Activated CD4-positive, alpha-beta T cell treated with anti-CD3 and anti-CD28 coated beads, Interleukin-2, amount 10 ng/mL, durations not matched to agents 7 days and 5 days (primary cell): ENCODE data around the gene HSPB7. TPM values are rescaled to one million over a fixed set of nuclear protein-coding genes. Genes with fewer than 3 reads are reported as not detected.
"Not testable (repeated sequence)": the region's sequence is repeated elsewhere in the genome, so short reads cannot be mapped to it uniquely, and the experiment has no call there.

Experiments used
- CTCF ChIA-PET: fragments of 350-600 bp; sonication (Branson Sonifier 250); formaldehyde crosslinking; loops from one replicate; lab custom pipeline; 2021; ENCODE audit warnings: antibody characterized with exemption; lab: Charles Lee
- POLR2A ChIA-PET: fragments of 350-600 bp; sonication (Branson Sonifier 250); formaldehyde crosslinking; loops from one replicate; lab custom pipeline; 2021; ENCODE audit warnings: antibody characterized with exemption; lab: Charles Lee
- DNase-seq: peaks from one replicate; pipeline ENCODE4 v3.0.0-alpha.2; 2020
- H3K27ac Mint-ChIP-seq: one replicate; pipeline ENCODE4 v1.8.0; 2021; ENCODE audit warnings: mild to moderate bottlenecking, moderate library complexity, mixed read lengths
- H3K27me3 Mint-ChIP-seq: one replicate; pipeline ENCODE4 v1.8.0; 2021; ENCODE audit warnings: mixed read lengths
- H3K36me3 Mint-ChIP-seq: one replicate; pipeline ENCODE4 v1.8.0; 2021; ENCODE audit warnings: low read depth, mixed read lengths
- H3K4me1 Mint-ChIP-seq: one replicate; pipeline ENCODE4 v1.8.0; 2021; ENCODE audit warnings: mixed read lengths
- H3K4me3 Mint-ChIP-seq: one replicate; pipeline ENCODE4 v1.8.0; 2021; ENCODE audit warnings: mild to moderate bottlenecking, moderate library complexity, mixed read lengths
- H3K9me3 Mint-ChIP-seq: one replicate; pipeline ENCODE4 v1.8.0; 2021; ENCODE audit warnings: mixed read lengths
- total RNA-seq, 2 experiments: library from RNA; stranded (reverse); gene quantifications; one replicate each; pipeline ENCODE4 v1.2.3, GENCODE V29; 2021

The HSPB7 gene
- total RNA-seq, 2 experiments from 2014 or later, result not detected

GRCh38 chr1:16007671-16008341, 10.0 kb downstream of the HSPB7 start:
- H3K4me3 Mint-ChIP-seq, result no peak overlapping the region
- H3K36me3 Mint-ChIP-seq, result no peaks in the 10 kb centered on the region
- no peak overlapping the region for H3K27ac Mint-ChIP-seq
- H3K9me3 Mint-ChIP-seq, result no peaks in the 10 kb centered on the region
- ChIA-PET POLR2A (no interaction called here), CTCF (interaction anchor here (0.6 to 1.3 kb wide), 9 partner anchors 10 to 195 kb away, joined by 3 to 4 read pairs (median 3); partner anchors contain the start of genes SPEN and ZBTB17)
- DNase-seq, result no peak
- peaks cover 4% of the 10 kb centered on the region for H3K4me1 Mint-ChIP-seq
- H3K27me3 Mint-ChIP-seq, result no peaks in the 10 kb centered on the region

- H3K36me3 Mint-ChIP-seq, result no peaks in the 10 kb centered on the region
- CTCF ChIA-PET, result interaction anchor here (0.9 to 1.4 kb wide), 5 partner anchors 10 to 191 kb away, joined by 3 to 4 read pairs (median 3); partner anchors contain the start of genes SPEN and ZBTB17
- H3K27ac Mint-ChIP-seq, result no peak overlapping the region
- no peaks in the 10 kb centered on the region for H3K9me3 Mint-ChIP-seq
- DNase-seq, result no peak
- H3K27me3 Mint-ChIP-seq, result no peaks in the 10 kb centered on the region
- POLR2A ChIA-PET, result no interaction called here
- H3K4me3 Mint-ChIP-seq, result no peak overlapping the region
- H3K4me1 Mint-ChIP-seq, result no peaks in the 10 kb centered on the region
Observed at GRCh38 chr1:16006552-16007485, 11.0 kb downstream of the HSPB7 start.

DNA sequence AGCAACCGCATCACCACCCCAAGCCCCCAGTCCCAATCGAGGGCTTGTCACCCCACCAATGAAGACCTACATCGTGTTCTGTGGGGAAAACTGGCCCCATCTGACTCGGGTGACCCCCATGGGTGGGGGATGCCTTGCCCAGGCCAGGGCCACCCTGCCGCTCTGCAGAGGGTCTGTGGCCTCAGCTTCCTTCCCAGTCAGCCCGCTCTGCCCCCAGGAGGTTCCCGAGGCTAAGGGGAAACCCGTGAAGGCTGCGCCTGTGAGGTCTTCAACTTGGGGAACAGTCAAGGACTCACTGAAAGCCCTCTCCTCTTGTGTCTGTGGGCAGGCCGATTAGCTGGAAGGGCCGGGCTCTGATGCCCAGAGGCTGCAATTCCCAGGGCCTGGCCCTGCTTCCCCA, 11.8 kb downstream of the HSPB7 start:
- no peak for DNase-seq
- Mint-ChIP-seq H3K27me3 (no peaks in the 10 kb centered on the region), H3K27ac (no peak overlapping the region), H3K4me1 (no peaks in the 10 kb centered on the region), H3K4me3 (no peak overlapping the region), H3K36me3 (no peaks in the 10 kb centered on the region), H3K9me3 (no peaks in the 10 kb centered on the region)
- POLR2A ChIA-PET, result no interaction called here
- CTCF ChIA-PET, result interaction anchor here (0.6 to 1.4 kb wide), 3 partner anchors 9 to 190 kb away, joined by 3 to 4 read pairs (median 3); no protein-coding TSS in a partner anchor

DNA sequence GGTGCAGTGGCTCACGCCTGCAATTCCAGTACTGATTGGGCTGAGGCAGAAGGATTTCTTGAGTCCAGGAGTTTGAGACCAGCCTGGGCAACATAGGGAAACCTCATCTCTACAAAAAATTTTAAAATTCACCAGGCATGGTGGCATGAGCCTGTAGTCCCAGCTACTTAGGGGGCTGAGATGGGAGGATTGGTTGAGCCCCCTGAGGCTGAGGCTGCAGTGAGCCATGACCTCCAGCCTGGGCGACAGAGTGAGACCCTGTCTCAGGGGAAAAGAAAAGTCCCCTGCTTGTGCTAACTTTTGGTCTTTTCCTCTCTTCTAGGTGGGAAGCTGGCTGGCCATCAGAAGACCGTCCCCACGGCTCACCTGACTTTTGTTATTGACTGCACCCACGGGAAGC, 12.2 kb downstream of the HSPB7 start:
- H3K4me3 Mint-ChIP-seq, result no peak overlapping the region
- no peaks in the 10 kb centered on the region for H3K4me1 Mint-ChIP-seq
- ChIA-PET POLR2A (no interaction called here), CTCF (interaction anchor here (0.6 to 1.4 kb wide), 3 partner anchors 9 to 190 kb away, joined by 3 to 4 read pairs (median 3); no protein-coding TSS in a partner anchor)
- no peaks in the 10 kb centered on the region for H3K27me3 Mint-ChIP-seq
- H3K36me3 Mint-ChIP-seq, result no peaks in the 10 kb centered on the region
- no peak for DNase-seq
- H3K9me3 Mint-ChIP-seq, result no peaks in the 10 kb centered on the region
- no peak overlapping the region for H3K27ac Mint-ChIP-seq

DNA sequence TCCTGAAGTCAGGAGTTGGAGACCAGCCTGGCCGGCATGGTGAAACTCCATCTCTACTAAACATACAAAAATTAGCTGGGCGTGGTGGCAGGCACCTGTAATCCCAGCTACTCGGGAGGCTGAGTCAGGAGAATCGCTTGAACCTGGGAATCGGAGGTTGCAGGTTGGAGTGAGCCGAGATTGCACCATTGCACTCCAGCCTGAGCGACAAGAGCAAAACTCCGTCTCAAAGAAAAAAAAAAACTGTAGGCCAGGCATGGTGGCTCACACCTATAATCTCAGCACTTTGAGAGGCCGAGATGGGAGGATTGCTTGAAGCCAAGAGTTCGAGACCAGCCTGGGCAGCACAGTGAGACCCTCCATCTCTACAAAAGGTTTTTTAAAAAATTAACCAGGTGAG, 16.6 kb downstream of the HSPB7 start:
- H3K4me3 Mint-ChIP-seq, POLR2A ChIA-PET, H3K9me3 Mint-ChIP-seq, H3K27ac Mint-ChIP-seq, DNase-seq, CTCF ChIA-PET, H3K4me1 Mint-ChIP-seq, H3K36me3 Mint-ChIP-seq, H3K27me3 Mint-ChIP-seq: not testable (repeated sequence)

DNA sequence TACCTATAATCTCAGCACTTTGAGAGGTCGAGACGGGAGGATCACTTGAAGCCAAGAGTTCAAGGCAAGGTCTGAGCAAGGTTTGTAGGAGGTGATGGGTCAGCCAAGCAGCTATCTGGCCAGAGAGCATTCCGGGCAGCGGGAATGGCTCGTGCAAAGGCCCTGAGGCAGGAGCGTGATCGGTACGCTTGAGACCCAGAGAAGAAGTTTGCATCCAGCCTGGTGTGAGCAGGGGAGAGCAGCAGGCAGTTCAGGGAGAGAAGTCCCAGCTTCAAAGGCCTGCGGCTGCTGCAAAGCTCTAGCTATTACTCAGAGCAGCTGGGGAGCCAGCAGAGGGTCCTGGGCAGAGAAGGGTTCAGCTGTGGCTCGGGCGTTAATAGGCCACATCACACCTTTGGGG, 18.9 kb downstream of the HSPB7 start:
- Mint-ChIP-seq H3K9me3 (no peaks in the 10 kb centered on the region), H3K27me3 (no peaks in the 10 kb centered on the region), H3K36me3 (no peaks in the 10 kb centered on the region), H3K27ac (no peak overlapping the region), H3K4me3 (no peak overlapping the region), H3K4me1 (no peaks in the 10 kb centered on the region)
- CTCF ChIA-PET, result interaction anchor here (1.3 kb wide), 1 partner anchor 9 kb away, joined by 3 read pairs; no protein-coding TSS in a partner anchor
- DNase-seq, result no peak
- POLR2A ChIA-PET, result no interaction called here

DNA sequence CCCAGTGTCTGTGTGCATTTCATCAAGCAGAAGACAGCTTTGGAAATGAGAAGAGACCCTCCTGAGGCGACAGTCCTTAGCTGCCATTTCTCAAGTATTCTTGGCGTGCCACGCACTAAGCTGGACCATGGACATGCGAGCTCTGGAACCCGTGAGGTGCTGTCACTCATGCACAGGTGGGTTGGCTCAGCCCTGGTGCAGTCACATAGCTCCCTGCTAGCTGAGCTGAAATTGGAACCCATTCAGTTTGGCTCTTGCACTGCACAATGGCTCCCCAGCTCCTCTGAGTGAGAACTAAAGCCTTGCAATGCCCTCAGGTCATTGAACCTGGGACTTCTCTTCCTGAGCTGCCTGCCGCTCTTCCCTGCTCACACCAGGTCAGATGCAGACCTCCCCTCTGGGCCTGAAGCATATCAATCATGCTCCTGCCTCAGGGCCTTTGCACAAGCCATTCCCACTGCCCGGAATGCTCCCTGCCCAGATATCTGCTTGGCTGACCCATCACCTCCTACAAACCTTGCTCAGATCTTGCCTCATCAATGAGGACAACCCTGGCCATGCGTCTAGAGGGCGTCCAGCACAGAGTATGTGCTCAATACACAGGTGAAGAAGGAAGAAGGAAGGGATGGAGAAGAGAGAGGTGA, 20.1 kb downstream of the HSPB7 start:
- no peaks in the 10 kb centered on the region for H3K4me1 Mint-ChIP-seq

GRCh38 chr1:15997076-15997585, 20.7 kb downstream of the HSPB7 start:
- Mint-ChIP-seq H3K27me3 (no peaks in the 10 kb centered on the region), H3K4me3 (no peak overlapping the region), H3K9me3 (no peaks in the 10 kb centered on the region), H3K4me1 (no peaks in the 10 kb centered on the region), H3K36me3 (no peaks in the 10 kb centered on the region), H3K27ac (no peak overlapping the region)
- ChIA-PET POLR2A (no interaction called here), CTCF (interaction anchor here (0.7 to 1.3 kb wide), 5 partner anchors 9 to 202 kb away, joined by 3 to 4 read pairs (median 3); no protein-coding TSS in a partner anchor)
- no peak for DNase-seq

More for the DNA sequence above, 20.1 kb downstream of the HSPB7 start:
- H3K36me3 Mint-ChIP-seq, result no peaks in the 10 kb centered on the region
- H3K9me3 Mint-ChIP-seq, result no peaks in the 10 kb centered on the region
- POLR2A ChIA-PET, result no interaction called here
- H3K4me3 Mint-ChIP-seq, result no peak overlapping the region
- no peaks in the 10 kb centered on the region for H3K27me3 Mint-ChIP-seq
- H3K27ac Mint-ChIP-seq, result no peak overlapping the region
- DNase-seq, result no peak
- CTCF ChIA-PET, result interaction anchor here (0.7 to 1.3 kb wide), 6 partner anchors 8 to 202 kb away, joined by 3 to 4 read pairs (median 3); no protein-coding TSS in a partner anchor

DNA sequence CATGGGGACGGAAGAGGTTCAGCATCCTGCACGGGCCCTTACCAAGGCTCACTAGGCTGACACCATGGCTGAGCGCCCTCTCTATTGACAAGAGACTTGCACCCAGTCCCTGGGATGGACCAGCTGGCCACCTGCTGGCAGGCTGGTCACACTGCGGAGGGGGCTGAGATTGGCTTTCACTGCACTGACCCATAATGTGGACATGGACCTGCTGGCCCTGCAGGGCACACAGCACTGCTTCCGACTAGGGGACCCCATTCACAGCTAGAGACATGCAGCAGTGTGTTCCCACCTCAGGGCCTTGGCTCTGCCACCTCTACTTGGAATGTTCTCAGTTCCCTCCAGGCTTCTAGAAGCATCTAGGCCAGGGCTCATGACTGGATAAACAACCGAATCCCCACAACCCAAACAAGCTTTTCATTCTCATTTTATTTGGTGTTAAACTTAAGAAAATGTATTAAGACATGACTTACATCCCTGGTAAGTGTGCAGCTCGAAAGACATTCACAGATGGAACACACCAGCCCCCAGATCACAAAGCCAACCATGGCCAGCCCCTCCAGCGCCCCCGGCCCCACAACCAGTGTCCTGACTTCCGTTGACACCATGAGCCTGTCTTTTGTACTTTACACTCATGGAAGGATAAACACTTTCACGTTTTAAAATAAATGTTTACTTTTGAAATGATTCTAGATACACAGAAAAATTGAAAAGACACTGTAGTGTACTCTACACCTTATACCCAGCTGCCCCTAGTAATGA, 23.1 kb downstream of the HSPB7 start:
- Mint-ChIP-seq H3K9me3 (no peaks in the 10 kb centered on the region), H3K27ac (no peak overlapping the region), H3K4me3 (no peak overlapping the region), H3K27me3 (no peaks in the 10 kb centered on the region), H3K36me3 (no peaks in the 10 kb centered on the region), H3K4me1 (no peaks in the 10 kb centered on the region)
- peak; percentile 37 for DNase-seq
- ChIA-PET POLR2A (no interaction called here), CTCF (interaction anchor here (0.6 to 1.5 kb wide), 10 partner anchors 13 to 309 kb away, joined by 3 to 4 read pairs (median 3); partner anchors contain the start of gene ZBTB17)

DNA sequence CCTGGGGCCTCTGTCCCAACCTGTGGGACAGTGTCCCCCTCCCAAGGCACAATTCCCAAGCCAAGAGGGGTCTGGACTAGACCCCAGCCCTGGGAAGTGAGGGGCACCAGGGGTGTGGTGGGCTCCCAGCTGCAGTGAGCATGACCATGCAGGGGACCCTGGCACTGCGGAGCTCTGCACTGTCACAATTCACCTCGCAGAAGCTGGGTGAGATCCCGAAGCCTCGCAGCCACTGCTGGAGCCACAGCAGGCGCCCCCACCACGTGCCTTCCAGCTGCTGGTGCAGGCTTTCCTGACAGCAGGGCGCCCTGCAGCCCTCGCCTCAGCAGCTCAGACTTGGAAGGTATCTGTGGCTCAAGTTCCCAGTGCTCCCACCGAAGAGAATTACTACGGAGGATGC, 23.8 kb downstream of the HSPB7 start:
- H3K4me3 Mint-ChIP-seq, result no peak overlapping the region
- no peaks in the 10 kb centered on the region for H3K4me1 Mint-ChIP-seq
- H3K27ac Mint-ChIP-seq, result no peak overlapping the region
- H3K36me3 Mint-ChIP-seq, result no peaks in the 10 kb centered on the region
- H3K27me3 Mint-ChIP-seq, result no peaks in the 10 kb centered on the region
- H3K9me3 Mint-ChIP-seq, result no peaks in the 10 kb centered on the region
- ChIA-PET CTCF (interaction anchor here (1.0 to 1.5 kb wide), 6 partner anchors 14 to 207 kb away, joined by 3 to 4 read pairs (median 4); no protein-coding TSS in a partner anchor), POLR2A (no interaction called here)
- no peak for DNase-seq

DNA sequence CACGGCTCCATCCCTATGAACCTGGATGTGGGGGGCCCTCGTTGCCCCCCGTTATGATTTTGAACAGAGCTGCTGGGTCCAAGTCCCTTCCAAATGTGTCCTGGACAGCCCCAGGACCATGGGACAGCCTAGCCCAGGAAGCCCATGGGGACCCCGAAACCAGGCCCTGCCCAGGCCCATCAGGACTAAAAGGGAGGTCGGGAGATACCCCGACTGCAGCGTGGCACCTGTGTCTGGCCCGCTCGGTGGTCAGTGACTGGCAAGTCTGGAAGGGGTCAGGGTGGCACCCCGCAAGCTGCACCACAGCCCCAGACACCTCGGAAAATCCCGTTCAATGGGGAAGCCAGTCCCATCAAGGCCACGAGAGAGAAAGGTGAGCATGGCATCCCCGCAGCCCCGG, 24.2 kb downstream of the HSPB7 start:
- Mint-ChIP-seq H3K27me3 (peaks cover 2% of the 10 kb centered on the region), H3K4me1 (no peaks in the 10 kb centered on the region), H3K36me3 (no peaks in the 10 kb centered on the region), H3K9me3 (no peaks in the 10 kb centered on the region), H3K27ac (no peak overlapping the region), H3K4me3 (no peak overlapping the region)
- POLR2A ChIA-PET, result no interaction called here
- no peak for DNase-seq
- CTCF ChIA-PET, result interaction anchor here (1.0 to 1.5 kb wide), 3 partner anchors 14 to 202 kb away, joined by 3 to 4 read pairs (median 4); no protein-coding TSS in a partner anchor
